ENCODE data around the gene ATXN7. TPM values are rescaled to one million over a fixed set of nuclear protein-coding genes. Genes with fewer than 3 reads are reported as not detected.

The ATXN7 gene
- total and polyA plus RNA-seq, 10 of the 15 experiments (the other 5 are each of a cell fraction or from before 2014, with no cell fraction given): 0.83 to 24.6 (median 8.5) TPM

DNA sequence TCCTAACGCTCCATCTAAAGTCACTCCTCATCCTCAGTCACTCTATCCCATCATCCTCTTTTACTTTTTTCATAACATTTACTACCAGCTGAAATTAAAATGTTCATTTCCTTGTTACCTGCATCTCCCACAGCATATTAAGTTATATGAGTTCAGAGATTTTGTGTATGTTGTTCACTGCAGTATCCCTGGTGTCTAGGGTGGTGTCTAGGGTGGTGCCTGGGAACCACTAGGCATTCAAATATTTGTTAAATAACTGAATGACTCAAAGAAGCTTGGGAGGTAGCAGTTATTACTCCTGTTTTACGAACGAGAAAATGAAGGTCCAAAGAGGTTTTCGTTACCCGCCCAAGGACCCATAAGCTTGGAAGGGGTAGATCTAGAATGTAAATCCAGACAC, 46.4 kb upstream of the ATXN7 start:
- no peaks in the 10 kb centered on the region for H3K27me3 ChIP-seq (replicated peaks in 1 of 2; ENCODE audit: control insufficient read depth in 2 of 2, insufficient read depth in 2 of 2, low read length in 1 of 2)
- TF ChIP-seq BCL3 (IDR thresholded peaks at IDR 0.05; ENCODE audit: borderline replicate concordance, insufficient read depth, low read depth, low read length, poor library complexity, severe bottlenecking) (no peak), ZBED1 (IDR thresholded peaks at IDR 0.05; ENCODE audit: borderline replicate concordance) (no peak), MYB (IDR thresholded peaks at IDR 0.05; ENCODE audit: borderline replicate concordance, low read depth, low read length) (no peak), BCL11A (IDR thresholded peaks at IDR 0.05; ENCODE audit: low read depth, low read length) (no peak), YBX1 (IDR thresholded peaks at IDR 0.05) (no peak), ZZZ3 (IDR thresholded peaks at IDR 0.05; ENCODE audit: control insufficient read depth, insufficient read length, low read depth) (no peak), ZNF687 (IDR thresholded peaks at IDR 0.05) (no peak), IKZF1 (conservative IDR thresholded peaks at IDR 0.05) (no peak)
- TF ChIP-seq, protein P1, sequence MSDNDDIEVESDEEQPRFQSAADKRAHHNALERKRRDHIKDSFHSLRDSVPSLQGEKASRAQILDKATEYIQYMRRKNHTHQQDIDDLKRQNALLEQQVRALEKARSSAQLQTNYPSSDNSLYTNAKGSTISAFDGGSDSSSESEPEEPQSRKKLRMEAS (IDR thresholded peaks at IDR 0.05; ENCODE audit: low read depth, low read length): no peak
- TF ChIP-seq, protein P2, sequence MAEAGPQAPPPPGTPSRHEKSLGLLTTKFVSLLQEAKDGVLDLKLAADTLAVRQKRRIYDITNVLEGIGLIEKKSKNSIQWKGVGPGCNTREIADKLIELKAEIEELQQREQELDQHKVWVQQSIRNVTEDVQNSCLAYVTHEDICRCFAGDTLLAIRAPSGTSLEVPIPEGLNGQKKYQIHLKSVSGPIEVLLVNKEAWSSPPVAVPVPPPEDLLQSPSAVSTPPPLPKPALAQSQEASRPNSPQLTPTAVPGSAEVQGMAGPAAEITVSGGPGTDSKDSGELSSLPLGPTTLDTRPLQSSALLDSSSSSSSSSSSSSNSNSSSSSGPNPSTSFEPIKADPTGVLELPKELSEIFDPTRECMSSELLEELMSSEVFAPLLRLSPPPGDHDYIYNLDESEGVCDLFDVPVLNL (IDR thresholded peaks at IDR 0.05; ENCODE audit: low read depth, low read length): no peak
- H2AFZ ChIP-seq (ENCODE audit: control insufficient read depth, low read depth, low read length): no peak overlapping the region
- DNase-seq (ENCODE audit: low read depth, low spot score) (no peak), FAIRE-seq (no peak), ATAC-seq (no peak)
- H3K27ac ChIP-seq (ENCODE audit: control insufficient read depth, insufficient read depth): no peak overlapping the region
- no peaks in the 10 kb centered on the region for H4K20me1 ChIP-seq (ENCODE audit: control insufficient read depth, insufficient read depth)
- no peak overlapping the region for H3K4me3 ChIP-seq
- in situ Hi-C loops (cut with MboI): loop anchor here (5.0 to 25.0 kb wide), 2 partner anchors 465 to 1205 kb away; no protein-coding TSS in a partner anchor
- SMC1A ChIA-PET (ENCODE audit: uncharacterized antibody, unreplicated experiment): interaction anchor here (0.9 to 5.5 kb wide), 6 partner anchors 13 to 467 kb away, joined by 3 to 53 read pairs (median 3); no protein-coding TSS in a partner anchor
- CTCF ChIA-PET: interaction anchor here (0.9 to 6.7 kb wide), 8 partner anchors 15 to 467 kb away, joined by 3 to 144 read pairs (median 4); no protein-coding TSS in a partner anchor
- RAD21 ChIA-PET (ENCODE audit: unreplicated experiment): interaction anchor here (0.6 to 3.2 kb wide), 6 partner anchors 12 to 488 kb away, joined by 3 to 41 read pairs (median 4); no protein-coding TSS in a partner anchor
- no peaks in the 10 kb centered on the region for H3K36me3 ChIP-seq (ENCODE audit: control insufficient read depth in 2 of 2, insufficient read depth in 2 of 2, low read length in 1 of 2)
- H3K4me1 ChIP-seq (ENCODE audit: control insufficient read depth, insufficient read depth, low read length): no peaks in the 10 kb centered on the region
- H3K4me2 ChIP-seq (ENCODE audit: control insufficient read depth, insufficient read depth): no peak overlapping the region
- H3K9me3 ChIP-seq (replicated peaks; ENCODE audit: control insufficient read depth, insufficient read depth, low read length): no peaks in the 10 kb centered on the region
- intact Hi-C loops (cut with micrococcal nuclease; ENCODE audit: unreplicated experiment): loop anchor here (5.0 to 10.0 kb wide), 2 partner anchors 142 to 1195 kb away; no protein-coding TSS in a partner anchor
- no TSS peak for BruUV-seq (replicated peaks)
- 86% methylated on average over 5 of the region's 5 CpGs for WGBS (ENCODE audit: insufficient coverage, insufficient replicate concordance, low lambda C conversion rate, missing lambda C conversion rate)
- no peak overlapping the region for H3K9ac ChIP-seq (ENCODE audit: control insufficient read depth, insufficient read depth, low read length)
- H3K79me2 ChIP-seq (ENCODE audit: control insufficient read depth, insufficient read depth, low read length): no peaks in the 10 kb centered on the region
- POLR2A ChIA-PET: no interaction called here

Measured in GM12878 (cell line).